HEK293 (cell line): ENCODE measurements around the gene SCFD2.

Source experiments
- CTCF ChIA-PET: fragments of 350-600 bp; formaldehyde crosslinking; extraction: SDS; loops from one replicate; lab custom pipeline; 2021; ENCODE audit warnings: antibody characterized with exemption; lab: Yijun Ruan, JAX
- POLR2A ChIA-PET: fragments of 300-600 bp; formaldehyde crosslinking; extraction: SDS; loops from one replicate; lab custom pipeline; 2020; ENCODE audit warnings: antibody characterized with exemption, inconsistent platforms; lab: Yijun Ruan, JAX
- H3K27ac ChIP-seq: fragments of 200-500 bp; sonication (Bioruptor generic); 2 replicates; pipeline ENCODE4 v1.5.1; 2014; ENCODE audit warnings: low read depth, low read length, control low read depth, inconsistent platforms; ENCODE audit errors: extremely low read depth
- H3K36me3 ChIP-seq, 2 experiments: fragments of 200-500 bp in 1 of 2; sonication (Bioruptor generic) in 1 of 2; 1 replicate in 1 of 2; 2 replicates in 1 of 2; pipeline ENCODE4 v1.5.1; 2014 to 2017; ENCODE audit warnings: inconsistent platforms in 2 of 2, low read length in 2 of 2; ENCODE audit not compliant: control insufficient read depth in 2 of 2, insufficient read depth in 1 of 2
- H3K4me1 ChIP-seq: fragments of 200-500 bp; sonication (Bioruptor generic); 2 replicates; pipeline ENCODE4 v1.5.1; 2014; ENCODE audit warnings: mild to moderate bottlenecking, low read length, inconsistent platforms; ENCODE audit not compliant: control insufficient read depth, insufficient read depth
- H3K4me3 ChIP-seq: 2 replicates; pipeline ENCODE4 v1.5.1; 2011; ENCODE audit warnings: low read depth, mild to moderate bottlenecking, control low read depth, low read length, moderate library complexity
- H3K9me3 ChIP-seq: fragments of 200-500 bp; sonication (Bioruptor generic); 2 replicates; pipeline ENCODE4 v1.5.1; 2014; ENCODE audit warnings: low read depth, low read length, inconsistent platforms; ENCODE audit not compliant: control insufficient read depth, insufficient read depth
- FEZF1 ChIP-seq: fragments of 450-650 bp; formaldehyde crosslinking; IDR thresholded peaks from 2 replicates; pipeline ENCODE4 v1.5.1; 2016; ENCODE audit warnings: missing biosample characterization, missing genetic modification characterization
- HOXA7 ChIP-seq: sonication (generic); formaldehyde crosslinking; IDR thresholded peaks from 2 replicates; pipeline ENCODE4 v1.8.1; 2022; ENCODE audit warnings: missing genetic modification reagents, borderline replicate concordance
- KLF9 ChIP-seq: fragments of 450-650 bp; formaldehyde crosslinking; IDR thresholded peaks from 2 replicates; pipeline ENCODE4 v1.5.1; 2016; ENCODE audit warnings: missing biosample characterization, missing genetic modification characterization, low read depth
- MYNN ChIP-seq: fragments of 450-650 bp; formaldehyde crosslinking; IDR thresholded peaks from 2 replicates; pipeline ENCODE4 v1.5.1; 2016; ENCODE audit warnings: missing biosample characterization, missing genetic modification characterization, borderline replicate concordance
- YY2 ChIP-seq: fragments of 450-650 bp; formaldehyde crosslinking; IDR thresholded peaks from 2 replicates; pipeline ENCODE4 v1.5.1; 2016; ENCODE audit warnings: missing biosample characterization, missing genetic modification characterization
- ZBTB17 ChIP-seq: fragments of 450-650 bp; formaldehyde crosslinking; IDR thresholded peaks from 2 replicates; pipeline ENCODE4 v1.5.1; 2016; ENCODE audit warnings: missing biosample characterization, missing genetic modification characterization
- ZFP41 ChIP-seq: fragments of 450-650 bp; formaldehyde crosslinking; IDR thresholded peaks from 2 replicates; pipeline ENCODE4 v1.5.1; 2016; ENCODE audit warnings: missing biosample characterization, missing genetic modification characterization, borderline replicate concordance
- ZNF155 ChIP-seq: fragments of 450-650 bp; formaldehyde crosslinking; IDR thresholded peaks from 2 replicates; pipeline ENCODE4 v1.5.1; 2016; ENCODE audit warnings: missing biosample characterization, missing genetic modification characterization
- ZNF211 ChIP-seq: fragments of 450-650 bp; formaldehyde crosslinking; IDR thresholded peaks from 2 replicates; pipeline ENCODE4 v1.5.1; 2016; ENCODE audit warnings: low read depth, missing biosample characterization, missing genetic modification characterization
- ZNF510 ChIP-seq: fragments of 450-650 bp; formaldehyde crosslinking; IDR thresholded peaks from 2 replicates; pipeline ENCODE4 v1.5.1; 2018; ENCODE audit warnings: mild to moderate bottlenecking, missing genetic modification characterization, missing biosample characterization; ENCODE audit not compliant: insufficient replicate concordance
- ZNF792 ChIP-seq: fragments of 450-650 bp; formaldehyde crosslinking; IDR thresholded peaks from 2 replicates; pipeline ENCODE4 v1.5.1; 2016; ENCODE audit warnings: missing biosample characterization, missing genetic modification characterization
- ZNF837 ChIP-seq: fragments of 450-650 bp; formaldehyde crosslinking; IDR thresholded peaks from 2 replicates; pipeline ENCODE4 v1.5.1; 2016; ENCODE audit warnings: missing biosample characterization, missing genetic modification characterization
- TF ChIP-seq, protein P1 (sequence below): fragments of 450-650 bp; formaldehyde crosslinking; IDR thresholded peaks from 2 replicates; pipeline ENCODE4 v1.5.1; 2016; ENCODE audit warnings: missing biosample characterization, missing genetic modification characterization
- TF ChIP-seq, protein P2 (sequence below): fragments of 450-650 bp; formaldehyde crosslinking; IDR thresholded peaks from 2 replicates; pipeline ENCODE4 v1.5.1; 2016; ENCODE audit warnings: missing biosample characterization, missing genetic modification characterization
- TF ChIP-seq, protein P3 (sequence below): fragments of 450-650 bp; formaldehyde crosslinking; IDR thresholded peaks from 2 replicates; pipeline ENCODE4; 2016; ENCODE audit warnings: missing biosample characterization, missing genetic modification characterization
- TF ChIP-seq, protein P4 (sequence below): fragments of 450-650 bp; formaldehyde crosslinking; IDR thresholded peaks from 2 replicates; pipeline ENCODE4 v1.5.1; 2016; ENCODE audit warnings: missing biosample characterization, missing genetic modification characterization
- TF ChIP-seq, protein P5 (sequence below): fragments of 450-650 bp; formaldehyde crosslinking; conservative IDR thresholded peaks from 2 replicates; pipeline ENCODE4 v1.5.1; 2016; ENCODE audit warnings: low read depth, missing biosample characterization, missing genetic modification characterization
- TF ChIP-seq, protein P6 (sequence below): fragments of 450-650 bp; formaldehyde crosslinking; conservative IDR thresholded peaks from 2 replicates; pipeline ENCODE4 v1.5.1; 2016; ENCODE audit warnings: low read depth, missing biosample characterization, missing genetic modification characterization

Gene SCFD2

DNA sequence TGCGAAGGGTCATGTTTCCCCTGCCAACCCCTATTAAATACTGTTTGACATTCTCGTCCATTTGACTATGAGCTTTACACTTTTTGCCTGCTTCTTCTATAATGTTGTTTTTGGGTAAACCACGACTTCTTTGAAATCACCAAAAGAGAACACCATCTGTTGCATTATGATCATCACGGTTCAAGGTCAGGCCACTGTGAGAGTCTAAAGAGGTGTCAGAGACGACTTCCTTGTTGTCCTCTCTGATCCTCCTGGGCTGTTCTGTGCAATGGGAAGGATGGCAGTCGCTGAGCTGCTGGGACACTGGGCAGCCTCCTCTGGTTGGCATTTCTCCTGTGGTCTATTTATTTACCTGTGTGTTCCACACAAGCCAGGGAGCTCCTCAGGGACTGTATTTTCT is 366.2 kb downstream of the SCFD2 start (continued):
- TF ChIP-seq, protein P1, sequence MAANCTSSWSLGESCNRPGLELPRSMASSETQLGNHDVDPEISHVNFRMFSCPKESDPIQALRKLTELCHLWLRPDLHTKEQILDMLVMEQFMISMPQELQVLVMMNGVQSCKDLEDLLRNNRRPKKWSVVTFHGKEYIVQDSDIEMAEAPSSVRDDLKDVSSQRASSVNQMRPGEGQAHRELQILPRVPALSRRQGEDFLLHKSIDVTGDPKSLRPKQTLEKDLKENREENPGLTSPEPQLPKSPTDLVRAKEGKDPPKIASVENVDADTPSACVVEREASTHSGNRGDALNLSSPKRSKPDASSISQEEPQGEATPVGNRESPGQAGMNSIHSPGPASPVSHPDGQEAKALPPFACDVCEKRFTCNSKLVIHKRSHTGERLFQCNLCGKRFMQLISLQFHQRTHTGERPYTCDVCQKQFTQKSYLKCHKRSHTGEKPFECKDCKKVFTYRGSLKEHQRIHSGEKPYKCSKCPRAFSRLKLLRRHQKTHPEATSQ (tag by site-specific recombination) = no peak
- no peak for TF ChIP-seq ZBTB17
- no peak for TF ChIP-seq YY2 (tag by site-specific recombination)
- TF ChIP-seq ZNF155 = no peak
- no peak for TF ChIP-seq ZFP41 (tag by site-specific recombination)
- no peak for TF ChIP-seq ZNF211
- TF ChIP-seq FEZF1 (tag by site-specific recombination) = no peak
- TF ChIP-seq ZNF837 (tag by site-specific recombination) = no peak
- no peak for TF ChIP-seq KLF9

DNA sequence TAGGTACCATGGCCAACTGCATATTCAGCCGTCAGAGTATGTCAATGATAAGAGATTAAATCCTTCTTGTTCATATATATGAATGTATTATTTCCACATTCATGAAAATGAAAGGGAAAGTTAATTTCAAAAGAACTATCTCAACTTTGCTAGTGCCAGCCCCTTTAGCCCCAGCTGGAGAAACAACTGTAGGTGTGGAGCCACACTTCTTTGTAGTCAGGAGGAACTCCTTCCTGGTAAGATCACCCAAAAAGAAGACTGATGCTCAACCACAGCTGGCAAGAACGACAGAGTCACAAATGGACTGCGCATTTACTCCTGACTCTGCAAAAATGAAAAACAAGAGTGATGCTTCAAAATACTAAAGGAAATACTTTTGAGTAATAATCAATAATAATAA is 367.4 kb downstream of the SCFD2 start:
- CTCF ChIA-PET = interaction anchor here (0.6 to 0.7 kb wide), 2 partner anchors 793 to 1235 kb away, joined by 3 read pairs; no protein-coding TSS in a partner anchor
- Histone ChIP-seq H3K36me3 (no peaks in the 10 kb centered on the region), H3K9me3 (no peaks in the 10 kb centered on the region), H3K27ac (no peak overlapping the region), H3K4me3 (no peak overlapping the region), H3K4me1 (no peaks in the 10 kb centered on the region)
- POLR2A ChIA-PET = no interaction called here
- TF ChIP-seq, protein P2, sequence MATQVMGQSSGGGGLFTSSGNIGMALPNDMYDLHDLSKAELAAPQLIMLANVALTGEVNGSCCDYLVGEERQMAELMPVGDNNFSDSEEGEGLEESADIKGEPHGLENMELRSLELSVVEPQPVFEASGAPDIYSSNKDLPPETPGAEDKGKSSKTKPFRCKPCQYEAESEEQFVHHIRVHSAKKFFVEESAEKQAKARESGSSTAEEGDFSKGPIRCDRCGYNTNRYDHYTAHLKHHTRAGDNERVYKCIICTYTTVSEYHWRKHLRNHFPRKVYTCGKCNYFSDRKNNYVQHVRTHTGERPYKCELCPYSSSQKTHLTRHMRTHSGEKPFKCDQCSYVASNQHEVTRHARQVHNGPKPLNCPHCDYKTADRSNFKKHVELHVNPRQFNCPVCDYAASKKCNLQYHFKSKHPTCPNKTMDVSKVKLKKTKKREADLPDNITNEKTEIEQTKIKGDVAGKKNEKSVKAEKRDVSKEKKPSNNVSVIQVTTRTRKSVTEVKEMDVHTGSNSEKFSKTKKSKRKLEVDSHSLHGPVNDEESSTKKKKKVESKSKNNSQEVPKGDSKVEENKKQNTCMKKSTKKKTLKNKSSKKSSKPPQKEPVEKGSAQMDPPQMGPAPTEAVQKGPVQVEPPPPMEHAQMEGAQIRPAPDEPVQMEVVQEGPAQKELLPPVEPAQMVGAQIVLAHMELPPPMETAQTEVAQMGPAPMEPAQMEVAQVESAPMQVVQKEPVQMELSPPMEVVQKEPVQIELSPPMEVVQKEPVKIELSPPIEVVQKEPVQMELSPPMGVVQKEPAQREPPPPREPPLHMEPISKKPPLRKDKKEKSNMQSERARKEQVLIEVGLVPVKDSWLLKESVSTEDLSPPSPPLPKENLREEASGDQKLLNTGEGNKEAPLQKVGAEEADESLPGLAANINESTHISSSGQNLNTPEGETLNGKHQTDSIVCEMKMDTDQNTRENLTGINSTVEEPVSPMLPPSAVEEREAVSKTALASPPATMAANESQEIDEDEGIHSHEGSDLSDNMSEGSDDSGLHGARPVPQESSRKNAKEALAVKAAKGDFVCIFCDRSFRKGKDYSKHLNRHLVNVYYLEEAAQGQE (tag by site-specific recombination) = no peak
- TF ChIP-seq ZNF792 (tag by site-specific recombination) (no peak), ZFP41 (tag by site-specific recombination) (no peak), HOXA7 (CRISPR knock-in tag) (no peak), ZNF510 (tag by site-specific recombination) (no peak), MYNN (tag by site-specific recombination) (no peak)
- TF ChIP-seq, protein P3, sequence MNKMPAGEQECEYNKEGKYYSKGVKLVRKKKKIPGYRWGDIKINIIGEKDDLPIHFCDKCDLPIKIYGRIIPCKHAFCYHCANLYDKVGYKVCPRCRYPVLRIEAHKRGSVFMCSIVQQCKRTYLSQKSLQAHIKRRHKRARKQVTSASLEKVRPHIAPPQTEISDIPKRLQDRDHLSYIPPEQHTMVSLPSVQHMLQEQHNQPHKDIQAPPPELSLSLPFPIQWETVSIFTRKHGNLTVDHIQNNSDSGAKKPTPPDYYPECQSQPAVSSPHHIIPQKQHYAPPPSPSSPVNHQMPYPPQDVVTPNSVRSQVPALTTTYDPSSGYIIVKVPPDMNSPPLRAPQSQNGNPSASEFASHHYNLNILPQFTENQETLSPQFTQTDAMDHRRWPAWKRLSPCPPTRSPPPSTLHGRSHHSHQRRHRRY (tag by site-specific recombination) = no peak
- TF ChIP-seq, protein P4, sequence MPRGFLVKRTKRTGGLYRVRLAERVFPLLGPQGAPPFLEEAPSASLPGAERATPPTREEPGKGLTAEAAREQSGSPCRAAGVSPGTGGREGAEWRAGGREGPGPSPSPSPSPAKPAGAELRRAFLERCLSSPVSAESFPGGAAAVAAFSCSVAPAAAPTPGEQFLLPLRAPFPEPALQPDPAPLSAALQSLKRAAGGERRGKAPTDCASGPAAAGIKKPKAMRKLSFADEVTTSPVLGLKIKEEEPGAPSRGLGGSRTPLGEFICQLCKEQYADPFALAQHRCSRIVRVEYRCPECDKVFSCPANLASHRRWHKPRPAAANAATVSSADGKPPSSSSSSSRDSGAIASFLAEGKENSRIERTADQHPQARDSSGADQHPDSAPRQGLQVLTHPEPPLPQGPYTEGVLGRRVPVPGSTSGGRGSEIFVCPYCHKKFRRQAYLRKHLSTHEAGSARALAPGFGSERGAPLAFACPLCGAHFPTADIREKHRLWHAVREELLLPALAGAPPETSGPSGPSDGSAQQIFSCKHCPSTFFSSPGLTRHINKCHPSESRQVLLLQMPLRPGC = no peak
- TF ChIP-seq, protein P5, sequence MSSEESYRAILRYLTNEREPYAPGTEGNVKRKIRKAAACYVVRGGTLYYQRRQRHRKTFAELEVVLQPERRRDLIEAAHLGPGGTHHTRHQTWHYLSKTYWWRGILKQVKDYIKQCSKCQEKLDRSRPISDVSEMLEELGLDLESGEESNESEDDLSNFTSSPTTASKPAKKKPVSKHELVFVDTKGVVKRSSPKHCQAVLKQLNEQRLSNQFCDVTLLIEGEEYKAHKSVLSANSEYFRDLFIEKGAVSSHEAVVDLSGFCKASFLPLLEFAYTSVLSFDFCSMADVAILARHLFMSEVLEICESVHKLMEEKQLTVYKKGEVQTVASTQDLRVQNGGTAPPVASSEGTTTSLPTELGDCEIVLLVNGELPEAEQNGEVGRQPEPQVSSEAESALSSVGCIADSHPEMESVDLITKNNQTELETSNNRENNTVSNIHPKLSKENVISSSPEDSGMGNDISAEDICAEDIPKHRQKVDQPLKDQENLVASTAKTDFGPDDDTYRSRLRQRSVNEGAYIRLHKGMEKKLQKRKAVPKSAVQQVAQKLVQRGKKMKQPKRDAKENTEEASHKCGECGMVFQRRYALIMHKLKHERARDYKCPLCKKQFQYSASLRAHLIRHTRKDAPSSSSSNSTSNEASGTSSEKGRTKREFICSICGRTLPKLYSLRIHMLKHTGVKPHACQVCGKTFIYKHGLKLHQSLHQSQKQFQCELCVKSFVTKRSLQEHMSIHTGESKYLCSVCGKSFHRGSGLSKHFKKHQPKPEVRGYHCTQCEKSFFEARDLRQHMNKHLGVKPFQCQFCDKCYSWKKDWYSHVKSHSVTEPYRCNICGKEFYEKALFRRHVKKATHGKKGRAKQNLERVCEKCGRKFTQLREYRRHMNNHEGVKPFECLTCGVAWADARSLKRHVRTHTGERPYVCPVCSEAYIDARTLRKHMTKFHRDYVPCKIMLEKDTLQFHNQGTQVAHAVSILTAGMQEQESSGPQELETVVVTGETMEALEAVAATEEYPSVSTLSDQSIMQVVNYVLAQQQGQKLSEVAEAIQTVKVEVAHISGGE (tag by site-specific recombination) = no peak
- TF ChIP-seq, protein P6, sequence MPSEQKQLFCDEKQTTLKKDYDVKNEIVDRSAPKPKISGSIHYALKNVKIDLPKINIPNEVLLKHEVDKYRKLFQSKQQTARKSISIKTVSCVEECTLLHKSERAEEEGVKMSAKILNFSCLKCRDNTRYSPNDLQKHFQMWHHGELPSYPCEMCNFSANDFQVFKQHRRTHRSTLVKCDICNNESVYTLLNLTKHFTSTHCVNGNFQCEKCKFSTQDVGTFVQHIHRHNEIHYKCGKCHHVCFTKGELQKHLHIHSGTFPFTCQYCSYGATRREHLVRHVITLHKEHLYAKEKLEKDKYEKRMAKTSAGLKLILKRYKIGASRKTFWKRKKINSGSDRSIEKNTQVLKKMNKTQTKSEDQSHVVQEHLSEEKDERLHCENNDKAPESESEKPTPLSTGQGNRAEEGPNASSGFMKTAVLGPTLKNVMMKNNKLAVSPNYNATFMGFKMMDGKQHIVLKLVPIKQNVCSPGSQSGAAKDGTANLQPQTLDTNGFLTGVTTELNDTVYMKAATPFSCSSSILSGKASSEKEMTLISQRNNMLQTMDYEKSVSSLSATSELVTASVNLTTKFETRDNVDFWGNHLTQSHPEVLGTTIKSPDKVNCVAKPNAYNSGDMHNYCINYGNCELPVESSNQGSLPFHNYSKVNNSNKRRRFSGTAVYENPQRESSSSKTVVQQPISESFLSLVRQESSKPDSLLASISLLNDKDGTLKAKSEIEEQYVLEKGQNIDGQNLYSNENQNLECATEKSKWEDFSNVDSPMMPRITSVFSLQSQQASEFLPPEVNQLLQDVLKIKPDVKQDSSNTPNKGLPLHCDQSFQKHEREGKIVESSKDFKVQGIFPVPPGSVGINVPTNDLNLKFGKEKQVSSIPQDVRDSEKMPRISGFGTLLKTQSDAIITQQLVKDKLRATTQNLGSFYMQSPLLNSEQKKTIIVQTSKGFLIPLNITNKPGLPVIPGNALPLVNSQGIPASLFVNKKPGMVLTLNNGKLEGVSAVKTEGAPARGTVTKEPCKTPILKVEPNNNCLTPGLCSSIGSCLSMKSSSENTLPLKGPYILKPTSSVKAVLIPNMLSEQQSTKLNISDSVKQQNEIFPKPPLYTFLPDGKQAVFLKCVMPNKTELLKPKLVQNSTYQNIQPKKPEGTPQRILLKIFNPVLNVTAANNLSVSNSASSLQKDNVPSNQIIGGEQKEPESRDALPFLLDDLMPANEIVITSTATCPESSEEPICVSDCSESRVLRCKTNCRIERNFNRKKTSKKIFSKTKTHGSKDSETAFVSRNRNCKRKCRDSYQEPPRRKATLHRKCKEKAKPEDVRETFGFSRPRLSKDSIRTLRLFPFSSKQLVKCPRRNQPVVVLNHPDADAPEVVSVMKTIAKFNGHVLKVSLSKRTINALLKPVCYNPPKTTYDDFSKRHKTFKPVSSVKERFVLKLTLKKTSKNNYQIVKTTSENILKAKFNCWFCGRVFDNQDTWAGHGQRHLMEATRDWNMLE (tag by site-specific recombination) = no peak
